Thyroid gland (tissue), 4 donors: ENCODE measurements around the gene ADAP1. TPM values are rescaled to one million over a fixed set of nuclear protein-coding genes. Genes with fewer than 3 reads are reported as not detected.

ENCODE experiments used
- DNase-seq, 2 donors: peaks; one replicate each; pipeline ENCODE4 v3.0.0-alpha.2; 2019
- H3K27ac ChIP-seq, 3 donors: fragments of 200-600 bp; sonication (generic); 1 replicate in 2 of 3; 2 replicates in 1 of 3; pipeline ENCODE4 v1.5.1; 2016 to 2019; ENCODE audit warnings: mild to moderate bottlenecking in 1 of 3, moderate library complexity in 1 of 3
- H3K27me3 ChIP-seq: fragments of 200-600 bp; sonication (generic); one replicate; pipeline ENCODE4 v1.5.1; 2019
- H3K36me3 ChIP-seq, 2 donors: fragments of 200-600 bp; sonication (generic); one replicate each; pipeline ENCODE4 v1.5.1; 2016 to 2019
- H3K4me1 ChIP-seq, 2 donors: fragments of 200-600 bp; sonication (generic); one replicate each; pipeline ENCODE4 v1.5.1; 2017 to 2019
- H3K4me3 ChIP-seq, 3 donors: fragments of 200-600 bp; sonication (generic); replicated peaks in 1 of 3; 1 replicate in 2 of 3; 2 replicates in 1 of 3; pipeline ENCODE4 v1.5.1; 2016; ENCODE audit warnings: mild to moderate bottlenecking in 1 of 3
- H3K9me3 ChIP-seq: fragments of 200-600 bp; sonication (generic); one replicate; pipeline ENCODE4 v1.5.1; 2017
- CTCF ChIP-seq, 6 experiments: fragments of 200-600 bp in 3 of 6; fragments of 450-650 bp in 3 of 6; sonication (generic) in 3 of 6; IDR thresholded peaks; one replicate each; pipeline ENCODE4 v1.5.1; 2016 to 2019; ENCODE audit warnings: antibody characterized with exemption in 6 of 6, mild to moderate bottlenecking in 2 of 6, inconsistent platforms in 1 of 6, moderate library complexity in 1 of 6
- POLR2A ChIP-seq, 2 donors: fragments of 450-650 bp; IDR thresholded peaks; one replicate each; pipeline ENCODE4 v1.6.1; 2017; ENCODE audit warnings: antibody characterized with exemption in 2 of 2, mild to moderate bottlenecking in 2 of 2, moderate library complexity in 1 of 2
- WGBS, 2 donors: methylation state at CpG; one replicate each; pipeline ENCODE4 v1.1.5; 2017; 5-methylcytosine and 5-hydroxymethylcytosine counted together
- intact Hi-C: fragments of 100-400 bp; cut with DNase I; formaldehyde crosslinking; loops from one replicate; pipeline ENCODE4 v1.15.1; 2023
- total RNA-seq, 4 donors: library from RNA; depleted of rRNA; stranded (reverse); fragments of >200 nt; gene quantifications; one replicate each; pipeline ENCODE4 v1.2.3, GENCODE V29; 2016

The ADAP1 gene
- total RNA-seq, 4 donors from 2014 or later, result 11.7 to 29.9 (median 23.4) TPM

GRCh38 chr7:957418-958220 lies 3.1 kb upstream of the ADAP1 start:
- 69 to 80% methylated on average over 7 to 23 of the region's 32 CpGs for WGBS, 2 donors
- DNase-seq, result no peak
- Histone ChIP-seq H3K4me1 (peaks cover 7 to 14% of the 10 kb centered on the region in 2 donors), H3K36me3 (no peaks in the 10 kb centered on the region), H3K27me3 (no peaks in the 10 kb centered on the region), H3K9me3 (no peaks in the 10 kb centered on the region), H3K4me3 (no peak overlapping the region), H3K27ac (no peak overlapping the region)
- intact Hi-C loops, result no loop called here
- TF ChIP-seq CTCF (IDR thresholded peaks at IDR 0.05) (no peak), POLR2A (IDR thresholded peaks at IDR 0.05) (no peak)

GRCh38 chr7:956031-956430 lies 1.6 kb upstream of the ADAP1 start:
- Histone ChIP-seq H3K27me3 (no peaks in the 10 kb centered on the region), H3K4me3 (no peak overlapping the region), H3K27ac (no peak overlapping the region), H3K36me3 (no peaks in the 10 kb centered on the region), H3K9me3 (no peaks in the 10 kb centered on the region), H3K4me1 (peaks cover 7 to 14% of the 10 kb centered on the region in 2 donors)
- no peak for TF ChIP-seq CTCF (IDR thresholded peaks at IDR 0.05)
- TF ChIP-seq POLR2A (IDR thresholded peaks at IDR 0.05), result no peak
- DNase-seq, result no peak
- 82 to 85% methylated on average over 10 of the region's 10 CpGs for WGBS, 2 donors
- intact Hi-C loops, result no loop called here

- H3K27me3 ChIP-seq, result no peaks in the 10 kb centered on the region
- peaks cover 7 to 14% of the 10 kb centered on the region in 2 donors for H3K4me1 ChIP-seq
- TF ChIP-seq CTCF (IDR thresholded peaks at IDR 0.05) (no peak), POLR2A (IDR thresholded peaks at IDR 0.05) (peak in 1 of 2 donors; percentile 38)
- no peaks in the 10 kb centered on the region for H3K9me3 ChIP-seq
- intact Hi-C loops, result loop anchor here (5.0 kb wide), 1 partner anchor 41 kb away; no protein-coding TSS in a partner anchor
- H3K27ac ChIP-seq, result no peak overlapping the region
- DNase-seq, result peak; percentile 78 to 82
- H3K4me3 ChIP-seq, result peak overlapping the region; percentile 10 to 50 (median 37)
- no peaks in the 10 kb centered on the region for H3K36me3 ChIP-seq
- WGBS, 2 donors, result 12% methylated on average over 3 of the region's 78 CpGs; no CpG with 5 or more reads in 1 of the 2 donors
Observed at GRCh38 chr7:953547-954327, 743 bp downstream of the ADAP1 start.

- intact Hi-C loops, result loop anchor here (5.0 kb wide), 1 partner anchor 40 kb away; no protein-coding TSS in a partner anchor
- Histone ChIP-seq H3K27ac (no peak overlapping the region), H3K36me3 (no peaks in the 10 kb centered on the region), H3K9me3 (no peaks in the 10 kb centered on the region), H3K4me1 (peaks cover 7 to 14% of the 10 kb centered on the region in 2 donors), H3K4me3 (no peak overlapping the region), H3K27me3 (no peaks in the 10 kb centered on the region)
- WGBS, 2 donors, result 81 to 88% methylated on average over 10 to 16 of the region's 20 CpGs
- DNase-seq, result peak in 1 of 2 donors; percentile 0
- TF ChIP-seq POLR2A (IDR thresholded peaks at IDR 0.05) (no peak), CTCF (IDR thresholded peaks at IDR 0.05) (no peak)
Observed at GRCh38 chr7:952548-953441, 1.7 kb downstream of the ADAP1 start.
